HCT116 (cell line): ENCODE data around the gene GALNS.

Experiments
- ATF3 ChIP-seq: IDR thresholded peaks from 2 replicates; pipeline ENCODE4 v1.6.1; 2012
- CTCF ChIP-seq, 3 experiments: fragments of 200-600 bp in 1 of 3; sonication (generic) in 1 of 3; IDR thresholded peaks in 2 of 3; conservative IDR thresholded peaks in 1 of 3; 2 replicates each; pipeline ENCODE4 v1.5.1; 2012 to 2017; ENCODE audit warnings: low read depth in 2 of 3, low read length in 2 of 3, antibody characterized with exemption in 1 of 3, borderline replicate concordance in 1 of 3, control low read depth in 1 of 3, mild to moderate bottlenecking in 1 of 3, mixed read lengths in 1 of 3, mixed run types in 1 of 3, moderate library complexity in 1 of 3; ENCODE audit not compliant: insufficient read depth in 1 of 3
- EZH2 ChIP-seq: fragments of 200-600 bp; sonication (generic); IDR thresholded peaks from 2 replicates; pipeline ENCODE4 v1.6.1; 2017; ENCODE audit warnings: antibody characterized with exemption, mixed run types
- EZH2phosphoT487 ChIP-seq: fragments of 200-600 bp; IDR thresholded peaks from 2 replicates; pipeline ENCODE4 v1.6.1; 2018; ENCODE audit warnings: antibody characterized with exemption, borderline replicate concordance
- MAX ChIP-seq: IDR thresholded peaks from 2 replicates; pipeline ENCODE4 v1.6.1; 2012
- POLR2A ChIP-seq: IDR thresholded peaks from 2 replicates; pipeline ENCODE4 v1.7.0; 2011; ENCODE audit warnings: borderline replicate concordance; ENCODE audit not compliant: insufficient read depth, insufficient read length; ENCODE audit errors: extremely low read depth
- POLR2AphosphoS5 ChIP-seq: IDR thresholded peaks from 2 replicates; pipeline ENCODE4 v1.6.1; 2011; ENCODE audit warnings: mild to moderate bottlenecking, low read depth, low read length, moderate library complexity
- RAD21 ChIP-seq: IDR thresholded peaks from 2 replicates; pipeline ENCODE4 v1.6.1; 2012; ENCODE audit warnings: low read depth, mild to moderate bottlenecking
- REST ChIP-seq: IDR thresholded peaks from 2 replicates; pipeline ENCODE4 v1.6.1; 2012; ENCODE audit warnings: low read depth
- SP1 ChIP-seq: IDR thresholded peaks from 2 replicates; pipeline ENCODE4 v1.6.1; 2012; ENCODE audit warnings: low read depth
- SRF ChIP-seq: IDR thresholded peaks from 2 replicates; pipeline ENCODE4 v1.6.1; 2012; ENCODE audit warnings: low read depth
- TCF7L2 ChIP-seq: IDR thresholded peaks from 2 replicates; pipeline ENCODE4 v1.7.0; 2011; ENCODE audit warnings: borderline replicate concordance, inconsistent platforms; ENCODE audit not compliant: insufficient read depth, insufficient read length; ENCODE audit errors: extremely low read depth
- YY1 ChIP-seq: IDR thresholded peaks from 2 replicates; pipeline ENCODE4 v1.6.1; 2011; ENCODE audit warnings: low read length, low read depth, moderate library complexity, mild to moderate bottlenecking; ENCODE audit not compliant: insufficient replicate concordance; ENCODE audit errors: extremely low read depth
- ZNF274 ChIP-seq: fragments of 200-500 bp; sonication (Bioruptor generic); IDR thresholded peaks from 2 replicates; pipeline ENCODE4 v1.6.1; 2014; ENCODE audit warnings: mild to moderate bottlenecking, low read depth, low read length, inconsistent platforms

- TF ChIP-seq CTCF (IDR thresholded peaks at IDR 0.05 in 2 of 3, conservative IDR thresholded peaks at IDR 0.05 in 1 of 3; ENCODE audit: borderline replicate concordance in 1 of 3, insufficient read depth in 1 of 3, low read depth in 2 of 3, low read length in 2 of 3), result no peak
- TF ChIP-seq RAD21, result no peak
- TF ChIP-seq POLR2A, result no peak
- no peak for TF ChIP-seq SP1
- no peak for TF ChIP-seq SRF
- TF ChIP-seq ZNF274, result no peak
- TF ChIP-seq EZH2, result no peak
- no peak for TF ChIP-seq POLR2AphosphoS5
- no peak for TF ChIP-seq ATF3
- no peak for TF ChIP-seq YY1
- TF ChIP-seq TCF7L2, result no peak
- TF ChIP-seq EZH2phosphoT487, result no peak
- TF ChIP-seq REST, result no peak
- TF ChIP-seq MAX, result no peak
Observed at GRCh38 chr16:88836791-88837190, 20.0 kb downstream of the GALNS start.
